IMR-90 (cell line): ENCODE data around the gene RPL31.

Source experiments
- CTCF ChIP-seq: conservative IDR thresholded peaks from 2 replicates; pipeline ENCODE4 v1.5.1; 2012; ENCODE audit warnings: mild to moderate bottlenecking, low read depth, low read length, improper control_type of control experiment
- FOS ChIP-seq: fragments of 150-350 bp; IDR thresholded peaks from 2 replicates; pipeline ENCODE4 v1.6.1; 2016; ENCODE audit warnings: low read depth, low read length
- MAZ ChIP-seq: IDR thresholded peaks from 2 replicates; pipeline ENCODE4 v1.6.1; 2012; ENCODE audit warnings: low read depth, mild to moderate bottlenecking, low read length, improper control_type of control experiment, moderate library complexity, borderline replicate concordance
- MXI1 ChIP-seq: IDR thresholded peaks from 2 replicates; pipeline ENCODE4 v1.6.1; 2012; ENCODE audit warnings: low read depth, mild to moderate bottlenecking, low read length, moderate library complexity, borderline replicate concordance
- NFE2L2 ChIP-seq: fragments of 150-350 bp; IDR thresholded peaks from 2 replicates; pipeline ENCODE4 v1.6.1; 2016; ENCODE audit warnings: low read depth, mild to moderate bottlenecking, low read length
- POLR2A ChIP-seq: IDR thresholded peaks from 2 replicates; pipeline ENCODE4 v1.6.1; 2012; ENCODE audit warnings: mild to moderate bottlenecking, low read depth, low read length
- RFX5 ChIP-seq: IDR thresholded peaks from 2 replicates; pipeline ENCODE4 v1.8.0; 2012; ENCODE audit warnings: low read depth, mild to moderate bottlenecking, low read length, moderate library complexity
- SMC3 ChIP-seq: fragments of 150-350 bp; IDR thresholded peaks from 2 replicates; pipeline ENCODE4 v1.6.1; 2016; ENCODE audit warnings: low read depth, mild to moderate bottlenecking, antibody characterized with exemption, low read length, moderate library complexity

- no peak for TF ChIP-seq NFE2L2
- no peak for TF ChIP-seq RFX5
- TF ChIP-seq CTCF: no peak
- TF ChIP-seq FOS: no peak
- TF ChIP-seq POLR2A: no peak
- no peak for TF ChIP-seq MAZ
- TF ChIP-seq SMC3: no peak
- TF ChIP-seq MXI1: no peak
Observed at GRCh38 chr2:101037161-101037755, 35.2 kb downstream of the RPL31 start.
